AG04449 (cell line): Measurements from ENCODE around the gene SUN5.

Source experiments
- CTCF ChIA-PET: fragments of 350-600 bp; formaldehyde crosslinking; extraction: SDS; loops from one replicate; lab custom pipeline; 2021; ENCODE audit warnings: antibody characterized with exemption; lab: Yijun Ruan, JAX
- POLR2A ChIA-PET: fragments of 400-600, 350-600 bp; formaldehyde crosslinking; extraction: SDS; loops from one replicate; lab custom pipeline; 2020; ENCODE audit warnings: antibody characterized with exemption, inconsistent platforms; lab: Yijun Ruan, JAX
- DNase-seq: peaks from one replicate; pipeline ENCODE4 v3.0.0-alpha.2; 2010; ENCODE audit warnings: low read depth, low spot score
- H3K4me3 ChIP-seq: 2 replicates; pipeline ENCODE4 v1.5.1; 2011; ENCODE audit warnings: low read depth, mild to moderate bottlenecking, control low read depth, low read length
- CTCF ChIP-seq: IDR thresholded peaks from one replicate; pipeline ENCODE4 v1.5.1; 2011; ENCODE audit warnings: mild to moderate bottlenecking, moderate library complexity, low read length, control low read depth, inconsistent platforms; ENCODE audit not compliant: insufficient read depth; ENCODE audit errors: missing control alignments

Gene SUN5

GRCh38 chr20:33024243-33024560, 20.0 kb upstream of the SUN5 start:
- no peak for TF ChIP-seq CTCF
- ChIA-PET CTCF (no interaction called here), POLR2A (no interaction called here)
- H3K4me3 ChIP-seq = no peak overlapping the region
- DNase-seq = no peak

GRCh38 chr20:33023439-33024242, 19.4 kb upstream of the SUN5 start:
- no peak overlapping the region for H3K4me3 ChIP-seq
- DNase-seq = no peak
- TF ChIP-seq CTCF = no peak
- CTCF ChIA-PET = no interaction called here
- POLR2A ChIA-PET = no interaction called here

GRCh38 chr20:33022694-33023438, 18.6 kb upstream of the SUN5 start:
- no peak for DNase-seq
- TF ChIP-seq CTCF = no peak
- H3K4me3 ChIP-seq = no peak overlapping the region
- POLR2A ChIA-PET = no interaction called here
- CTCF ChIA-PET = no interaction called here

GRCh38 chr20:33022289-33022688, 18.1 kb upstream of the SUN5 start:
- no peak overlapping the region for H3K4me3 ChIP-seq
- DNase-seq = no peak
- POLR2A ChIA-PET = no interaction called here
- CTCF ChIA-PET = no interaction called here
- TF ChIP-seq CTCF = no peak

- DNase-seq = no peak
- no peak overlapping the region for H3K4me3 ChIP-seq
- no peak for TF ChIP-seq CTCF
- POLR2A ChIA-PET = no interaction called here
- CTCF ChIA-PET = no interaction called here
Observed at GRCh38 chr20:33021879-33022278, 17.6 kb upstream of the SUN5 start.
